GM12875 (cell line): Measurements from ENCODE around the gene RNU1-1.

Source experiments
- H3K4me3 ChIP-seq: one replicate; pipeline ENCODE4 v1.5.1; 2011; ENCODE audit warnings: low read depth, low read length, control low read depth
- CTCF ChIP-seq: IDR thresholded peaks from 2 replicates; pipeline ENCODE4 v1.5.1; 2011; ENCODE audit warnings: low read depth, mild to moderate bottlenecking, control low read depth, inconsistent platforms, low read length, moderate library complexity, borderline replicate concordance; ENCODE audit not compliant: insufficient read depth

Gene RNU1-1

GRCh38 chr1:16464917-16465625, 49.0 kb downstream of the RNU1-1 start:
- no peak for TF ChIP-seq CTCF
- no peak overlapping the region for H3K4me3 ChIP-seq
